Measurements from ENCODE around the gene ZBTB7A. TPM values are rescaled to one million over a fixed set of nuclear protein-coding genes. Genes with fewer than 3 reads are reported as not detected.
"Not testable (repeated sequence)": the region's sequence is repeated elsewhere in the genome, so short reads cannot be mapped to it uniquely, and the experiment has no call there.

The ZBTB7A gene
- total RNA-seq, 1 donor from 2014 or later = 30.1 TPM

DNA sequence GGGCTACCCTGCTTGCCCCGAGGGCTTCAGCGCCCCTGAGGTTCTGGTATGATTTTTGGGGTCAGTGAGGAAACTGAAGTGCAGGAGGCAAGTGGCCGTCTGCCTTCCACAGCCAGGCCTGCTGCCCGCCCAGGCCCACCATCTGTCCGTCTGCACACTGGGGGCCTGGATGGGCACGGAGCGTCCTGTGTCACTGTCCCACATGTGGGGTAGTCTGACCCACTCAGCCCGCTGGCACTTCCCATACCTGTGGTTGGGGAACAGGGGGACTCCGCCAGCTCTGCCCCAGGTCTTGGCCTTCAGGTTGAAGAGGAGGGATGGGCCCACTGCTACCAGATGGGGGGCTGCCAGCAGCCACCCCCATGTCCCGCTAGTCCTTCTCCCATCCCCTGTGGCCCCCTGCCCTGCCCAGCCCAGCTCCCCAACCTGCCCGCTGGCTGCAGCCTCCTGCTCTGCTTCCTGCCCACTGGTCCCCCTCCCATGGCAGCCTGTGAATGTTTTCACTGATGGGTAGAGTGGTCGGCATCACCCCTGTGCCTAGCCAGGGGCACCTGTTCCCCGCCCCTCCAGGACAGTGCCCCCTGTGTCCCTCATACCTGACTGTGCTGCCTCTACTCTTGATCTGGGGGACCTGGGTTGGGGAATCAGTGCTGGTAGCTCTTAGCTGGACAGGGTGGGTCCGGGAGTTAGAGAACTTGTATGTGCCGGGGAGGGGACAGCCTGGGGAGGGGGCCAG, 49.6 kb downstream of the ZBTB7A start:
- no peak for DNase-seq (ENCODE audit: low read depth)

- no peak for DNase-seq (ENCODE audit: low read depth)
Measured at GRCh38 chr19:4016486-4016885, 50.2 kb downstream of the ZBTB7A start.

DNA sequence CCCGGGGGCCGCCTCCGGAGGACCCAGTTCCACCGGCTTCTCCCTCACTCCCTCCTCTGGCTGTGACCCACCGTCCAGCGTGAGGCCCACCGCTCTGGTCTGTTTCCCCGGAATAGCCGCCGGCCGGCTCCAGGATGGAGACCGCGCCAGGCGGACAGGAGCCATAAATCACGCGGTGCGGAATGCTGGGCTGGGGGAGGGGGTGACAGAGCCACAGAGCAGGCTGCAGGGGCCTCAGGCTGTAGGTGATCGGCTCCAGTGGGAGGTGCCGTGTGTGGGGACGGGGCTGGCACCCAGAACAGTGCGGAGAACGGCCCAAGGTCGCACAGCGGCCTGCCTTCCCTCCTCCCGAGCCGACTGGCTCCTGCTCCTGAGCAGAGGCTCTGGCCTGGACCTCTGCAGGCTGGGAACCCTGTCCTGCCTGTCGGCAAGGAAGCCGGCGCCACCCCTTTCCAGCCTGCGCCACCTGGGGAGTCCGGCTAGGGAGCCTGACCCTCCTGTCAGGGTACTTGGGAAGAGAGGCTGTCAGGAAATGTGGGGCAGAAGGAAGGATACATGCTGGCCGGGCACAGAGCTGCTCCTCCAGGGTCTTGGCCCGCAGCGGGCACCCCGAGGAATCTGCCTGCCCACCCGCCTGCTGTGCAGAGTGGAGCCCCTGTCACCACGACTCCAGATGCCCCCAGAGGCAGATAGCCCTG, 50.8 kb downstream of the ZBTB7A start:
- no peak for DNase-seq (ENCODE audit: low read depth)

- no peak for DNase-seq (ENCODE audit: low read depth)
Measured at GRCh38 chr19:4014541-4015491, 51.9 kb downstream of the ZBTB7A start.

- DNase-seq (ENCODE audit: low read depth) = no peak
Measured at GRCh38 chr19:4013886-4014540, 52.7 kb downstream of the ZBTB7A start.

- no peak for DNase-seq (ENCODE audit: low read depth)
Measured at GRCh38 chr19:4012975-4013634, 53.6 kb downstream of the ZBTB7A start.

DNA sequence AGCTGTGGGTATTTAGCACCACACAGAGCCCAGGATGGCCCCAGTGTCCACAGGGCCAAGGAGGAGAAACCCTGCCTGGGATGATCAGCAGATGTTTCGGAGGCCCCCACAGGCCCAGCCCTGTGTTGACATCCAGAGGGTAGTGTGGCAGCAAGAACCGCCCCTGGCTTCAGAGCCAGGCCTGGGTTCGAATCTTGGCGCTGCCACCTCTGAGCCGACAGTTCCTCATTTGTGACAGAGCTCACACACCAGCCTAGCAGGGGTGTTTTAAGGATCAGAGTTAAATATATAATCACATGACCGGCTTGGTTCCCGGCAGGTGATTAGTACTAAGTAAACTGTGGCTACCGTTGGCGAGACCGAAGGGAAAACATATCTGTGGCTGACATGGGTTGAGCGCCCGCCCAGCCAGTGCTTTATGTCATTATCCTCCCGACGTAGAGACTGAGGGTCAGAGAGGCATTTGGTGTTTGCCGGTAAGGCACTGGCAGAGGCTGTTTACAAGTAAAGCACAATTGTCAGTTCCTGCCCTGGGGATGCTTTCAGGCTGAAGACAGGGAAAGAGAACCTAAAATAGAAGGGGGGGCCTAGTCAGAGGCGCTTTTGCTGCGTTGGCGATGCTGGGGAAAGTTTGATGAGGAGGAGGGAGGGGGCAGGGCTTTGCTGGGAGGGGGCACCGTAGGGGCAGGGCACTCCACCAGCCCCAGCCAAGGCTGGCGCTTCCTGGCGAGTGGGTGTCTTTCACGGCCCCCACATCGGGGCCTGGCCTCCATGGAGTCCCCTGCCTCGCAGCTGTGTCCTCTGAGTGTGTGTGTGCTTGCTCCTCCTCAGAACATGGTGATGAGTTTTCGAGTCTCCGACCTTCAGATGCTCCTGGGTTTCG, 54.4 kb downstream of the ZBTB7A start:
- no peak for DNase-seq (ENCODE audit: low read depth)

- not testable (repeated sequence) for DNase-seq (ENCODE audit: low read depth)
Measured at GRCh38 chr19:4011430-4011829, 55.3 kb downstream of the ZBTB7A start.

DNA sequence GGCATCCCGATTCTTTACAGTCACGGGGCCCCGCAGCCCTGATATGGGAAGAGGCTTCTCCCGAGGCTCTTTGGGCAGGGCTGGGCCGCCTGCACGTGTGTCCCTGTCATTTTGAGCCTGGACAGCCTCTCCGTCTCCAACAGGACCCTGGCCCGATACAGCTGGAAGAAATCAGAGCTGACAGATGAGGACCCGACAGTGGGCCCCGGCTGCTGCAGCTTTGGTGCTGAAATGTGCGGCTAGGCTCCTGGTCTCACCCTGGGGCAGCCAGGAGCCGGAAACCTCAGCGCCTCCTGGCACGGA, 55.9 kb downstream of the ZBTB7A start:
- no peak for DNase-seq (ENCODE audit: low read depth)

DNA sequence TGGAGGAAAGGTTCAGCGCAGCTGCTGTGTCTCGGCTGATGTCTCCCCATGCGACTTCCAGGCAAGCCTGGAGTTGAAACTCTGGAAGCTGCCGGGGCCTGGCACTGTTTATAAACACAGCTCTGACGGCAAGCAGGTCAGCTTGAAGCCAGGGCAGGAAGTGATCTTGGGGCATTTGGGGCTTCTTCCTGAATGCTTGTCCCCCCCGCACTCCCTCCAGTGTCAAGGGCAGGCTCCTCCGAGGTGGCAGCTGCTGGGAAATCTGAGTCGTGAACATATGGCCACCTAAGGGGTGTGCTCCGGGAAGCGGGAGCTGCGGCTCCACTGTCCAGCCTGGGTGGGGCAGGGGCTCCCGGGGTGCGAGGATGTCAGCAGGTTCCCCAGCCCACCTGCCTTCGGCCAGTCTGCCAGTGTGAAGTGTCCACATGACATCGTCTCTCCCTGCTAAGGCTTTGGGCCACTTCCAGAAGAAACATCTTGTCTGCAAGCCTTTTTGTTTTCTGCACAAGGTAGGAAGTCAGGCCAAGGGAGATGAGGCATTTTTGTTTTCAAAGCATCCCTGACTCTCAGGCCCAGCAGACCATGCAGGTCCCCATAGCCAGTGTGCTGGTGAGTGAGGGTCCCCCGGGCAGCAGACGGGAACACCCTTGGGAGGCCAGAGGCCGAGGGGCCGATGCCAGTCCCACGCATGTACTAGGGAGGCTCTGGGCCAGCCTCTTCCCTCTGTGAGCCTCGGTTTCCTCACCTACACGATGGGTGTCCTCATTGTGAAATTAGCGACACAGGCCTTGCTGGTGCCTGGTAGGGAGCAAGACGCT, 56.5 kb downstream of the ZBTB7A start:
- DNase-seq (ENCODE audit: low read depth) = peak; percentile 47

GRCh38 chr19:4007836-4008539, 58.7 kb downstream of the ZBTB7A start:
- DNase-seq (ENCODE audit: low read depth) = peak; percentile 12

- DNase-seq (ENCODE audit: low read depth) = peak; percentile 94
Measured at GRCh38 chr19:4007021-4007835, 59.5 kb downstream of the ZBTB7A start, which contains the start of gene PIAS4. PIAS4 (plus strand) TSS chr19:4007736; CDS start chr19:4007761, 25 bp downstream.

DNA sequence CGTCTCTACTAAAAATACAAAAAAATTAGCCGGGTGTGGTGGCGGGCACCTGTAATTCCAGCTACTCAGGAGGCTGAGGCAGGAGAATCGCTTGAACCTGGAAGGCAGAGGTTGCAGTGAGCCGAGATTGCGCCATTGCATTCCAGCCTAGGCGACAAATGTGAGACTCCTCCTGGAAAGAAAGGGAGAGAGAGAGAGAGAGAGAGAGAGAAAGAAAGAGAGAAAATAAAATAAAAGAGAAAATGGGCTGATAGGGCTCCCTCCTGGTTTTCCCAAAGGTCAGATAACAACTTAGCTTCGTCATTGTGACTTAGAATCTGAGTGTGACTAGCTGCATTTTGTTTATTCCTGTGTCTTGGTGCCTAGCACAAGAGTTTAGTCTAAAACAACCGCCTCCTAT, 61.3 kb downstream of the ZBTB7A start:
- DNase-seq (ENCODE audit: low read depth) = not testable (repeated sequence)

DNA sequence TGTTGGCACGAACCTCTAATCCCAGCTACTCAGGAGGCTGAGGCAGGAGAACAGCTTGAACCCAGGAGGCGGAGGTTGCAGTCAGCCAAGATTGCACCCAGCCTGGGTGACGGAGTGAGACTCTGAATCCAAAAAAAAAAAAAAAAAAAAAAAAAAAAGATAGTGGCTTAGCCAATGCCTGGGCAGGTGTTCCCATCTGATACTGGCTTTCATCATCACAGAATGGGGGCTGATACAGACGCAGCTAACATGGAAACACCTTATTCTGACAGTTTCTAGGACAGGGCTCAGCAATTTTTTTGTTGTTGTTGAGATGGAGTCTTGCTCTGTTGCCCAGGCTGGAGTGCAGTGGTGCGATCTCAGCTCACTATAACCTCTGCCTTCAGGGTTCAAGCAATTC, 65.9 kb downstream of the ZBTB7A start:
- not testable (repeated sequence) for DNase-seq (ENCODE audit: low read depth)

DNA sequence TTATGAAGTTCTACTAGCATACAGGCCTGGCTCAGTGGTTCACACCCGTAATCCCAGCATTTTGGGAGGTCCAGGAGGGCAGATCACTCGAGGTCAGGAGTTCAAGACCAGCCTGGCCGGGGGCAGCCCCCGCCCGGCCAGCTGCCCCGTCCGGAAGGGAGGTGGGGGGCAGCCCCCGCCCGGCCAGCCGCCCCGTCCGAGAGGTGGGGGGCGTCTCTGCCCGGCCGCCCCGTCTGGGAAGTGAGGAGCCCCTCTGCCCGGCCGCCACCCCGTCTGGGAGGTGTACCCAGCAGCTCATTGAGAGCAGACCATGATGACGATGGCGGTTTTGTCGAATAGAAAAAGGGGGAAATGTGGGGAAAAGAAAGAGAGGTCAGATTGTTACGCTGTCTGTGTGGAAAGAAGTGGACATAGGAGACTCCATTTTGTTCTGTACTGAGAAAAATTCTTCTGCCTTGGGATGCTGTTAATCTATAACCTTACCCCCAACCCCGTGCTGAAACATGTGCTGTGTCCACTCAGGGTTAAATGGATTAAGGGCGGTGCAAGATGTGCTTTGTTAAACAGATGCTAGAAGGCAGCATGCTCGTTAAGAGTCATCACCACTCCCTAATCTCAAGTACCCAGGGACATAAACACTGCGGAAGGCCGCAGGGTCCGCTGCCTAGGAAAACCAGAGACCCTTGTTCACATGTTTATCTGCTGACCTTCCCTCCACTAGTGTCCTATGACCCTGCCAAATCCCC, 67.9 kb downstream of the ZBTB7A start:
- DNase-seq (ENCODE audit: low read depth) = not testable (repeated sequence)

GRCh38 chr19:3995607-3996006, 71.1 kb downstream of the ZBTB7A start:
- DNase-seq (ENCODE audit: low read depth) = no peak
